ENCODE results near the gene SEC31A.
"Not testable (repeated sequence)": the region's sequence is repeated elsewhere in the genome, so short reads cannot be mapped to it uniquely, and the experiment has no call there.

Gene SEC31A

GRCh38 chr4:82919386-82919785 is 28.4 kb upstream of the SEC31A start:
- no peak overlapping the region for H3K9ac ChIP-seq (ENCODE audit: low read length)
- H4K20me1 ChIP-seq (ENCODE audit: insufficient read depth, low read length): no peaks in the 10 kb centered on the region
- H2AFZ ChIP-seq (ENCODE audit: low read length): no peak overlapping the region
- no peak overlapping the region for H3K4me3 ChIP-seq (ENCODE audit: low read depth, low read length, poor library complexity, severe bottlenecking)
- H3K36me3 ChIP-seq (ENCODE audit: insufficient read depth, low read length): peaks cover 22% of the 10 kb centered on the region
- H3K27ac ChIP-seq (ENCODE audit: low read depth, low read length, poor library complexity, severe bottlenecking): no peak overlapping the region
- no peaks in the 10 kb centered on the region for H3K27me3 ChIP-seq (ENCODE audit: insufficient read depth, low read length)
- H3K4me1 ChIP-seq (ENCODE audit: insufficient read depth, low read length, severe bottlenecking): no peaks in the 10 kb centered on the region
- H3F3A ChIP-seq (ENCODE audit: insufficient read depth, low read length): no peaks in the 10 kb centered on the region
- H3K9me3 ChIP-seq (ENCODE audit: low read length): no peaks in the 10 kb centered on the region
- no peaks in the 10 kb centered on the region for H3K9me2 ChIP-seq (ENCODE audit: low read depth, low read length)
- no peak overlapping the region for H3K4me2 ChIP-seq (ENCODE audit: low read length)
- no peak for TF ChIP-seq CTCF (IDR thresholded peaks at IDR 0.05; ENCODE audit: low read length)
- TF ChIP-seq EZH2 (IDR thresholded peaks at IDR 0.05; ENCODE audit: borderline replicate concordance, low read length): no peak
- H3K79me2 ChIP-seq (ENCODE audit: insufficient read depth, low read length): no peaks in the 10 kb centered on the region

DNA sequence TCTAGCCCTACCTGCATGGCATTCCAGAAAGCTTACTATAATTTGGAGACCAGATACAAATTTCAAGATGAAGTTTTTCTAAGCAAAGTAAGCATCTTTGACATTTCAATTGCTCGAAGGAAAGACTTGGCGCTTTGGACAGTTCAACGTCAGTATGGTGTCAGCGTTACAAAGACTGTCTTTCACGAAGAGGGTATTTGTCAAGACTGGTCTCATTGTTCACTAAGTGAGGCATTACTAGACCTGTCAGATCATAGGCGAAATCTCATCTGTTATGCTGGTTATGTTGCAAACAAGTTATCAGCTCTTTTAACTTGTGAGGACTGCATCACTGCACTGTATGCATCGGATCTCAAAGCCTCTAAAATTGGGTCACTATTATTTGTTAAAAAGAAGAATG is 27.1 kb upstream of the SEC31A start:
- no peak for TF ChIP-seq CTCF (IDR thresholded peaks at IDR 0.05; ENCODE audit: low read length)
- TF ChIP-seq EZH2 (IDR thresholded peaks at IDR 0.05; ENCODE audit: borderline replicate concordance, low read length): no peak
- no peaks in the 10 kb centered on the region for H3F3A ChIP-seq (ENCODE audit: insufficient read depth, low read length)
- H3K9ac ChIP-seq (ENCODE audit: low read length): no peak overlapping the region
- no peaks in the 10 kb centered on the region for H3K79me2 ChIP-seq (ENCODE audit: insufficient read depth, low read length)
- no peaks in the 10 kb centered on the region for H3K9me2 ChIP-seq (ENCODE audit: low read depth, low read length)
- H3K4me2 ChIP-seq (ENCODE audit: low read length): no peak overlapping the region
- no peak overlapping the region for H3K4me3 ChIP-seq (ENCODE audit: low read depth, low read length, poor library complexity, severe bottlenecking)
- no peaks in the 10 kb centered on the region for H3K9me3 ChIP-seq (ENCODE audit: low read length)
- no peak overlapping the region for H3K27ac ChIP-seq (ENCODE audit: low read depth, low read length, poor library complexity, severe bottlenecking)
- no peak overlapping the region for H2AFZ ChIP-seq (ENCODE audit: low read length)
- no peaks in the 10 kb centered on the region for H4K20me1 ChIP-seq (ENCODE audit: insufficient read depth, low read length)
- no peaks in the 10 kb centered on the region for H3K27me3 ChIP-seq (ENCODE audit: insufficient read depth, low read length)
- H3K36me3 ChIP-seq (ENCODE audit: insufficient read depth, low read length): peaks cover 27% of the 10 kb centered on the region
- H3K4me1 ChIP-seq (ENCODE audit: insufficient read depth, low read length, severe bottlenecking): no peaks in the 10 kb centered on the region

- H4K20me1 ChIP-seq (ENCODE audit: insufficient read depth, low read length); H3F3A ChIP-seq (ENCODE audit: insufficient read depth, low read length); H3K4me1 ChIP-seq (ENCODE audit: insufficient read depth, low read length, severe bottlenecking); H3K79me2 ChIP-seq (ENCODE audit: insufficient read depth, low read length); H2AFZ ChIP-seq (ENCODE audit: low read length); H3K4me3 ChIP-seq (ENCODE audit: low read depth, low read length, poor library complexity, severe bottlenecking); H3K9me3 ChIP-seq (ENCODE audit: low read length); H3K9ac ChIP-seq (ENCODE audit: low read length); H3K4me2 ChIP-seq (ENCODE audit: low read length); H3K9me2 ChIP-seq (ENCODE audit: low read depth, low read length); H3K27ac ChIP-seq (ENCODE audit: low read depth, low read length, poor library complexity, severe bottlenecking); H3K27me3 ChIP-seq (ENCODE audit: insufficient read depth, low read length): not testable (repeated sequence)
- H3K36me3 ChIP-seq (ENCODE audit: insufficient read depth, low read length): peaks cover 32% of the 10 kb centered on the region
These were observed 23.0 kb upstream of the SEC31A start for GRCh38 chr4:82913968-82914367.

GRCh38 chr4:82913305-82913704 is 22.4 kb upstream of the SEC31A start:
- no peaks in the 10 kb centered on the region for H3K27me3 ChIP-seq (ENCODE audit: insufficient read depth, low read length)
- H3K4me1 ChIP-seq (ENCODE audit: insufficient read depth, low read length, severe bottlenecking): no peaks in the 10 kb centered on the region
- peaks cover 30% of the 10 kb centered on the region for H3K36me3 ChIP-seq (ENCODE audit: insufficient read depth, low read length)
- H2AFZ ChIP-seq (ENCODE audit: low read length): no peak overlapping the region
- no peak overlapping the region for H3K4me2 ChIP-seq (ENCODE audit: low read length)
- H3K9me2 ChIP-seq (ENCODE audit: low read depth, low read length): no peaks in the 10 kb centered on the region
- no peaks in the 10 kb centered on the region for H4K20me1 ChIP-seq (ENCODE audit: insufficient read depth, low read length)
- no peak for TF ChIP-seq CTCF (IDR thresholded peaks at IDR 0.05; ENCODE audit: low read length)
- TF ChIP-seq EZH2 (IDR thresholded peaks at IDR 0.05; ENCODE audit: borderline replicate concordance, low read length): no peak
- H3K4me3 ChIP-seq (ENCODE audit: low read depth, low read length, poor library complexity, severe bottlenecking): no peak overlapping the region
- no peaks in the 10 kb centered on the region for H3F3A ChIP-seq (ENCODE audit: insufficient read depth, low read length)
- H3K79me2 ChIP-seq (ENCODE audit: insufficient read depth, low read length): no peaks in the 10 kb centered on the region
- H3K9ac ChIP-seq (ENCODE audit: low read length): no peak overlapping the region
- no peak overlapping the region for H3K27ac ChIP-seq (ENCODE audit: low read depth, low read length, poor library complexity, severe bottlenecking)
- no peaks in the 10 kb centered on the region for H3K9me3 ChIP-seq (ENCODE audit: low read length)

Data from OCI-LY1 (cell line).